GM21447 (cell line): ENCODE data around the gene SMIM45.

Experiments
- ATAC-seq: cut with Tn5 transposase; IDR thresholded peaks from one replicate; pipeline ENCODE4 v1.9.1; 2021; ENCODE audit not compliant: unreplicated experiment

SMIM45 gene

DNA sequence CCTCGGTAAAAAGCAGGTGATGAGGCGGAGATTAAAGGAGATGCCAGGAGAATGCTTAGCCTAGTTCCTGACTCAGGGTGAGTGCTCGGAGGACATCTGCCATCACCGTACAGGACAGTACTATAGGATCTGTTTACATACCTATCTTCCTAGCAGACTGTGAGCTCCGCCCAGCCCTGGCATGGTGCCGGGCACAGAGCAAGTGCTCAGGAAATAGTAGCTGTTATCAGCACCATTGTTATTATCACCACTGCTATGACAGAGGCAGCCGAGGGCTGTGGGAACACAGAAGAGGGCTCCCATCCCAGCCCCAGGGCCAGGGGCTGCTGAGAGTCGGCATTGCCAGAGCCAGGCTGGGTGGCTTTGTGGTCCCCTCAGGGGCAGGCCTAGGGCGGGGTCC is 16.7 kb downstream of the SMIM45 start:
- no peak for ATAC-seq

DNA sequence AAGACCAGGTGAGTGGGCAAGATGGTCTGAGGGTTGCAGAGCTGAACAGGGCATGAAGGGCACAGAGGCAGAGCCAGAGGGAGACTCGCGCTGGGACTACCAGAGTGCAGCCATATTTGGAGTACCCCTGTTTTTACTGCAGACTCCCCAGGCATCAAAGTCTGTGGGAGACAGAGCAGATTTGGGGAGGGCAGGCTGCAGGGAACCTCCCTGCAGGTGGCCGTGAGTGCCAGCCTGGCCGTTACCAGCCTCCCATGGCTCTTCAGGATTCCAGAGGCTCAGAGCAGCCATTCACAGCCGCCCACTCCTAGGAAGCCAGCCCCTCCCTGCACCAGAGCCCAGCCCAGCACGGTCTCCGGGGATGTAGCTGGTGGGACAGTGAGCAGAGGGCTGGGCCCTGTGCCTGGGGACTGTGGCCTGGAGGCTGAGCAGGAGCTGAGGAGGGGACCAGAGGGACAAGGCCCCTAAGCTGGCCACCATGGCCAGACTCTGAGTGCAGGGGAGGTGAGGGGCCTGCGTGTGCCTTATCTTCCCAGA is 17.2 kb downstream of the SMIM45 start, which contains the start of gene SEPTIN3:
SEPTIN3 (plus strand) TSS at position 334 of the 537 bp plus-strand sequence. CDS start 2,050 bp downstream, outside the sequence.
- no peak for ATAC-seq

DNA sequence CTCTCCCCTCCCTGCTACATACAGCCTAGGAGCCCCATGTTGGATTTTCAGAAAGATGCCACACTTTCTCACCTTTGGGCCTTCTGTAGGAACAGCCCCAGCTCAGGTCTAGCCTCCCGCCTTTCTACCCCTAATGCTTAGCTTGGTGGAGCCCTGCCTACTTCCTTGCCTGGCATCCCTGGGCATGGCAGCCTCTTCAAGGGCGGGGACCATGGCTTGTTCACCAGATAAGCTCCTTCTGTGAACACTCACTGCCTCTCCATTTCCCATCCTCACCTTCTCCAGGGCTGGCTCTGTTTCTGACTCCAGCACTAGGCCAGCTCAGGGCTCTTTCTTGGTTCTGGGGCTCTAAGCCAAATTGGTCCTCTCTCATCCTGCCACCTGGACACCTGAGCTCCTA is 18.7 kb downstream of the SMIM45 start:
- no peak for ATAC-seq

DNA sequence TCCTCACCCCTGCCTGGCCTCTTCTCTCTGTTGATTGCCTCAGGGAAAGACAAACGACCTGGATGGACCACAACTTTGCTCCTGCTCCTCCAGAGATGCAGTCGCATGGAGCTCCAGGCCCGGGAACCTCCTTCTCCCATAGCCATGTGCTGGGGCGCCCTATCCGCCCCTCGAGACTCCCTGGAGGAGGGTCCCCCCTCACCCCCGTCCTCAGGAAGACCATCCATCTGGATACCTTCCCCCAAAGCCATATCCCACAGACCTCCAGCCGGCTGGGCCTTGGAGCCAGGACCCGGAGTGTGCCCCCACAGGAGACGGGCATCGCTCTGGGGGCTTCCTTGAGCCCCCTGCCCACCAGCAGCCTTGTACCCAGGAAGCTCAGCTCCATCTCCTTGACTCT is 19.5 kb downstream of the SMIM45 start:
- ATAC-seq, result no peak

DNA sequence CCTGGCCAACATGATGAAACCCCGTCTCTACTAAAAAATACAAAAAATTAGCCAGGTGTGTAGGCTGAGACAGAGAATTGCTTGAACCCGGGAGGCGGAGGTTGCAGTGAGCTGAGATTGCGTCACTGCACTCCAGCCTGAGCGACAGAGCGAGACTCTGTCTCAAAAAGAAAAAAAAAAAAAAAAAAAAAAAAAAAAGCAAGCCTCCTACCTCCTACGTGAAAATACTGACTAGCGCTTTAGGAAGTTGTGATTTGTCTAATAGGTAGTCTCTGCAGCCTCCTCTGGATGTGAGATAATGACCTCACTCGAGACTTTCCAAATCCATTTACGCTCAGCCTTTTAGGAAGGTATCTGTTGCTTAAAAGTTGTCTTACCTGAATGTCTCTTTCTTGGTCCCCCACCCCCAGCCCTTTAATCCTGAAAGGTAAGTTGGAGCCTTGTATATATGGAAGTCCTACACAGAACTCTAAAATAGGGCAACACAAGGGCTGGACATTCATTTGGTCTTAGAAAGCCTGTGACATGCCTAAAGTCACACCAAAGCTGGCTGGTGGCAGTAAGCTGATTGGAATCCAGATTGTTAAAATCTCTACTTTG is 22.8 kb downstream of the SMIM45 start:
- no peak for ATAC-seq

DNA sequence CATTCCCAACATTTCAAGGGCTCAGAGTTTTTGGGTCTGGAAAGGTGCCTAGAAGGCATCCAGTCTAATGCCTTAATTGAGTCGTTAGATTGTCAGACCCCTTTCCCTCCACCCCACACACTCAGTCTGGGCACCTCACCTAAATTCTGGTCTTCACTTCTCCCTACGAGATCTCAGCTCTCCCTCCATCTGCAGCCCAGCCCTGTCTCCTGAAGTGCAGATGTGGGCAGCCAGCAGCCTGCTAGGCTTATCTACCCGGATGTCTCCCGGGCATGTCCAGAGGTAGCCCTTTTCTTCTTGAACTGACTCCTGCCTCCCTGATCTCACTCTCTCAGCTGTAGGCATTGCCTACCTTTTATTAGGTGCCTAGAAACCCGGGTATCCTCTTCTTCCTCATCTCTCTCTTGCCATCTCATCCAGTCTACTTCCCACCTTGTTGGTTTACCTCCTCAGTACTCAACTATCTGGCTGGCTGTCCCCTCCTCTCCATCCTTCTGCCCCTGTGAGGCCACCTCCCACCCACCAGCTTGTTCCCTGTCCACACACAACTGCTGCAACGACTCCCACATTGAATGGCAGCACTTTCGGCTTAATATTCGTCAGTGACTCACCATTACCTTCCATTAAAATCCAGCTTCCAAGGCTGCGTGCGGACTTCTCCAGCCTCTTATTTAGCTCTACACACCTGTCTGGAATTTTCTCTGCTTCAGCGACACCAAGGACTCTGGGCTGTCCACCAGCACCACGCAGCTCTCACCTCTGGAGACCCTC is 23.5 kb downstream of the SMIM45 start:
- no peak for ATAC-seq

DNA sequence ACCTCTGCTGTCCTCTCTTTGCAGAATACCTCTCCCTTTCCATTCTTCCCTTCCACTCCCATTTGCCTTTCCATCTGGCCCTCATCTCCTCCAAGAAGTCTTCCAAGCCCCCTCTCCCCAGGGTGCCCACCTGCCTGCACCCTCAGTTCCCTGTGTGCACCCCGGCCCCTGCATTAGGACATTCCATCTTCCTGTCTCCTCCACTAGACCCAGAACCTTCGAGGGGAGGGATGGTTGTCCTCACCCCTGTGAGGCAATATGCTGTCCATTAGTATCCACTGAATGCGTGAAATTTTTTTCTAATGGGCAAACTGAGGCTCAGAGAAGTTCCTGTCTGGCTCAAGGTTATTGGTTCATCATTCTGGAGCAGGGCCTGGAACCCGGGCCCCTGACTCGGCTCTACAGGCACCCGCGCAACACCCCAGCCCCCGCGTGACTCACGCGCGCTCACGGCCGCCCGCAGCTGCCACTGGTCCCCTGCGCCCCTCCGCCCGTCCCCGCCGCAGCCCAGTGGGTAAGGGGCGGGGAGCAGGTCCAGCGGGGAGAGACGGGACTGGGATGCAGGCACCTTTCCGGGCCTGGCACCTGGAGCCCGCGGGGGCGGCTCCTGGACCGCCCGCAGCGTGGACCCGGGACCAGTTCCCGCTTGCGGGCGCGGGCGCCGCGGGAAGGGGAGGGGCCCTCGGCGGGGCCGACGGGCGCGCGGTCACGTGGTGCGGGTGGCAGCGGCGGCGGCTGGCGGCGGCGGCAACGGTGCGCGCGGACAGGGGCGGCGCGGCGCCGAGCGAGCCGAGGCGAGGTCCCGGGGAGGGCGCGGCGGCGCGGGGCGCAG is 24.3 kb downstream of the SMIM45 start:
- ATAC-seq, result no peak

DNA sequence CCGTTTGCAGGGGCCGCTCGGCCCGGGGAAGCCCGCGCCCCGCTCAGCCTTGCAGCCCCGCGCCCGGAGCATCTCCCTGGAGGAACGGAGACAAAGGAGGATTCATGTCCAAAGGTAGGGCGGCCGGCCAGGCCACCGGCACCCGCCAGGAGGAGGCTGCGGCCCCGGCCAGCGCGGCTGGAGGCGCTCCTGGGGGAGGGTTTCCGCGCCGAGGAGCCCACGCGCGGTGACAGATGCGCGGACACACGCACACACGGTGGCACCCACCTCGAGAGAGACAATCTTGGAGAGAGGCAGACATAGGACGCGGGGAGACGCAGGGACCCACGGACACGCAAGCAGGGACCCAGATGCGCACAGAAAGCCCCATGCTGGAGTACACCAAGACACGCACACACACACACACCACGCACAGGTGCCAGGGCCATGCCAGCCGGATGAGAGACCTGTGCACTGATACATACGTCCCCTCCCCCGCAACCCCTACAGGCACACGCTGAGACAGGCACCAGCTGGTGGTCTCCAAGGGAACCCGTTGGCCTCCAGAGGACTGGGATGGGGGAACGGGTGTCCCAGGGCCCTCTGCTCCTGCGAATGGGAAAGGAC is 25.1 kb downstream of the SMIM45 start:
- no peak for ATAC-seq

DNA sequence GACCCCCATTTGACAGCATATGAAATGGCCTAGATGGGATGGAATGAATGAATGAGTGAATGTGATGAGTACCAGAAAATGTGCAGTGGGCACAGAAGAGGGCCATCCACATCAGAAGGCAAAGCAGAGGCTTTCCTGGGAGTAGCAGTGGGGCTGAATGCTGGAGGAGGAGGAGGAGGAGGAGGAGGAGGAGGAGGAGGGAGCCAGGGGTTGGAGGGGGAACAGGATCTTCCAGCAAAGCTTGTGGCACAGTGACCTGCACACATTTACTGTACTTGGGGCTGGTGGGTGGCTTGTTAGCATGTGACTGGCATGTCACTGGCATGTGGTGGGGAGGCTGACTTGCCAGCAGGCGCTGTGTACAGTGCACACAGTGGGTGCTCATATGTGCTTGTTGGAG is 26.8 kb downstream of the SMIM45 start:
- ATAC-seq, result no peak

DNA sequence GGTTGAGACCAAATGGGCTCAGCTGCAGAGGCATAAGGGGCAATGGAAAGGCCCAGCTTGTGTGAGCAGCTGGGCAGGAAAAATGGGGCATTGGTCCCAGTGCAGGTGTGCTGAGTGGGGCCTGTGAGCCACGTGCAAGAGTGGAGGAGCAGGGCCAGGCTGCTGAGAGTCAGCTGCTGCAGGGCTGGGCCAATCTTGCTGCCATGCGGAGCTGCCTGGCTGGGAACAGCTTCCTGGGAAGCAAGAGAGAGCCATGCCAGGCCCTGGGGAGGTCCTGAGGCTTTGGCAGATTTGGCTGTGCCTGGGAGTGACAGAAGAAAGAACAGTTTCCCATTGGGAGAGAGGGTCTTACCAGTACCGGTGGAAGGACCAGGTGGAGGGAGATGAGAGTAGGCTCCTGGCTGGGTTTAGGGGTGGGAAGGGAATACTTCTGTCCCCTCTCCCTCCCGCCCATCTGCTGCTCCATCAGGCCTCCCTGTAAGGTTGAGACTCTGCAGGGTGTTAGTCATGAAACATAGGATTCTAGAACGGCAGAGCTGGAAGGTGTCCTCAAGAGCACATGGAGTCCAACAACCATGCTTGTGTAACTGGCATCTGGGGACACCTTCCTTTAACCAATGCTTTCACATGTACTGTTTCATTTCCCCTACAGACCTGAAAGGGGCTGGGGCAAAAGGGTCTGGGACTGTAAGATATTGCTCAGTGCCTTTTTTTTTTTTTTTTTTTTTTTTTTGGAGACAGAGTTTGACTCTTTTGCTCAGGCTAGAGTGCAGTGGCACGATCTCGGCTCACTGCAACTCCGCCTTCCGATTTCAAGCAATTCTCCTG is 27.7 kb downstream of the SMIM45 start:
- ATAC-seq, result no peak

DNA sequence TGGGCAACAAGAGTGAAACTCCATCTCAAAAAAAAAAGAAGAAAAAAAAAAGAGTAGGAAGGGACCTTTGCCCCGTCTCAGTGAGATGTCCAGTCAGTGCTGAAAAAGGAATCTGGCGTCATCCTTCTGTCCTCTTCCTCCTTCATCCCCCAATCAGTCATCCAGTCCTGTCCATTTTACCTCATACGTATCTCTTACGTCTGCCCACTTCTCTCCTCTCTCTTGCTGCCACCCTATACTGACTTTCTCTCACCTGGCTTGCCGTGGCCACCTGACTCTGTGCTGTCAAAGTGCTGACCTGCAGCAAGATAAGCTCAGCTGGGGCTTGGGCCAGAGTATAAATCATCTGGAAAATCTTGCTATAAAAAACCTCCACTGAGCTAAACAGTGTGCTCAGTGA is 30.9 kb downstream of the SMIM45 start:
- ATAC-seq, result no peak

DNA sequence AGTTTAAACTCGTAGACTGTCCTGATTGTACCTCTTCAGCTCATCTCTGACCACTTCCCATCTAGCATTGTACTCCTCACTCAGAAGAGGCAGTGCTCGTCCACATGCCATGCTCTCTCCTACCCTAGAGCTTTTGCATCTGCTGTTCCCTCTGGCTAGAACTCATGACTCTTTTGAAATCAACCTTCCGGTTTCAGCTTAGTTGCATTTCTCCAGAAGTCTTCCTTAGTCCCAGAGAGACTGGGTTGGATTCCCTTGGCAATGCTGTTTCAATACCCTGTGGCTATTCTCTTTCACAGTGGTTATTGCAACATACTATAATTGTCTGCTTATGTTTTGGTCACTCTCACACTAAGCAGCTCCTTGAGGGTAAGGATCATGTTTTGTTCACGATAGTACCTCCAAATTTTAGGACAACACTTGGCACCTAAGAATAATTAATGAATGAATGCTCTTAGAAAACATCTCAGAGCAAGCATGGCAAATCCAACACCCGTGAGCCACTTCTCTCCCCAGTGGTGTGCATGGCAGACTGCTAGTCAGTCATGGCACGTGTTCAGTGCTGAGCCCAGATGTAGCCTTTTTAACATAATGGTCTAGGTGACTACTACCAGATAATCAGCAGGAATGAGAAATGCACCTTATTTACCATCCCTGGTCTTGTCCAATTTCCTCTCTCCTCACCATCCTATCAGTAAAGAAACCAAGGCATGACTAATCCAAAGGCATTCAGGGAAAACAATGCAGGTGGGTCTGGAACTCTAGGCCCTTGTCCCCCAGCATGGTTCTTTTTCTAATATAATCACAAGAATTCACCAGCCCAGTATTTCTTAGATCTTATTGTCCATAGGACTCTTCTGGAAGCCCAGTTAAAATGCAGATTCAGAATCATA is 31.8 kb downstream of the SMIM45 start:
- no peak for ATAC-seq

DNA sequence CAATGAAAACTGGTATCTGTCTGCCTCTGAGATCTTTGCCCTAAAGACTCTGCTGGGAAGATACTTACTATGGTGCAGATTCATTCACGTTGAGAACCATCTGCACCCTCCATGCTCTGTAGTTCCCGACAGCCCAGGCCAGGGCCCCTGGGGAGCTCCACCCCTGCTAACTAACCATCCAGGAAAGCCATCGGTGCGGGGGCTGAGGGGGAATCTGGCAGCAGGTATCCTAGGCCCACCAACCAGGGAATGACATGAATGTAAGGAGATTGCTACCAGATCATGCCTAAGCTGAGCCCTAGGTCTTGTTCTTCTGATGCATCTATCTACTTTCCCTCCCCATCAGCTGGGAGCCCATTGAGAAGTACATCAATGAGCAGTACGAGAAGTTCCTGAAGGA is 35.3 kb downstream of the SMIM45 start:
- no peak for ATAC-seq

DNA sequence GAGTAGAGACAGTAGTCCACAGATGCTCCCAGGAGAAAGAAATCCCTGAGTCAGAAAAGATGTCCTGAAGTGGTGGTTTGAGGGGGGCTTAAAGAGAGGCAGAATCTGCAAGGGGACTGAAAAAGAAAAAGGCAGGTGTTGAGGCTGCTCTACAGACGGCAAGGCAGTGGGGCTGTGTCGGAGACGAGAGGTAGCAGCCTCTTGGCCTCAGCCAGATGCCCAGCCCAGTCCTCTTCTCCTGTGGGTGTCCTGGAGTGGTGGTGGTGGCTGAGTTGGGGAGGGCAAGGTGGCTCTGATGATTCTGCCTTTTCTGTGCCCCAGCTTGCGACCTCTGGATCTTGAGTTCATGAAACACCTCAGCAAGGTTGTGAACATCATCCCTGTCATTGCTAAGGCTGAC is 37.3 kb downstream of the SMIM45 start:
- no peak for ATAC-seq

DNA sequence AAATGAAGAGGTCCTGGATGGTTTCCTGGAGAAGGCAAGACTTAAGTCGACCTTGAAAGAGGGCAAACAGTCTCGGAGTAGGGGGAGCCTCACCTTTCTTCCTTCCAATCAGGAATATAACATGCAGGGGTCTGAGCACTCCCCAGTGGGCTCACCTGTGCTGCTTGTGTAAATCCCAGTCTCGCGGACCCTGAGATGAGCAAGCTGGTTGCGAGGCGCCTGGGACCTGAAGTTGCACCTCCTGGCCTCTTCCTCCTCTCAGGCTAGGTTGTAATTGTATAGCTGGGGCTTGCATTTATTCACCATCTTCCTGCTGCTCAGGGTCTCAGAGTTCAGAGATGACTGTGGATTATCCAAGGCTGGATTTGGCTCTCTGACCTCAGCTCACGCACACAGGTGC is 39.2 kb downstream of the SMIM45 start:
- ATAC-seq, result no peak

DNA sequence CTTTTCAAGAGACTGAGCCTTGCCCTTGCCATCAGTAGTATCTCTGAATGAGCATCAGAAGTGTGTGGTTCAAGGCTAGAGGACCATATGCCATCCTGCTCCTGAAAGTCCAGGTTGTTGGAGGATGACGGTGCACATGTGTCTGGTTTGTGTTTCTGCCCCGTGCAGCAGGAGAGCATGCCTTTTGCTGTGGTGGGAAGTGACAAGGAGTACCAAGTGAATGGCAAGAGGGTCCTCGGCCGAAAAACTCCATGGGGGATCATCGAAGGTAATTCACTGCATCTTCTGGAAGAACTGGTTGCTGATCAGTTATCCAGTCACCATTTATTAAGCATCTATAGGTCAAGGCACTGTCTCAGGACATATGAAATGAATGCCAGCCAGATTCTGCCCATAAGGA is 40.5 kb downstream of the SMIM45 start:
- no peak for ATAC-seq

DNA sequence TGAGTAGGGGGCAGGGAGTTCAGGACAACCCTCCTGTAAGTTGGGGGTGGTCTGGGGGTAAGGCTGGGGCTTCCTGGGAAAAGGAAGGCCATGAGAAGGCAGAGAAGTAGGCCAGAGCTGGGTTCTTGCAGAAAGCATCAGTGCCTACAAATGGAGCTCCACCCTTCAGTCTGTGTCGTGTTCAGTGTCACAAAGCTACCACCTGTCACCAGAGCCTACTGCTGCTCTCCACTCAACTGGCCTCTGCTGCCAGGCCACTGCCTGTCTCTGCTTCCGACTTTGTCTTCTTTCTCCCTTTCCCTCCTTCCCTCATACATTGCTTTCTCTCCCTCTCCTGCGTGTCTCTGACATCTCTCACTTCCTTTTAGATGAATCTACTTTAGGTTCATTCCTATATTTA is 43.3 kb downstream of the SMIM45 start:
- no peak for ATAC-seq

DNA sequence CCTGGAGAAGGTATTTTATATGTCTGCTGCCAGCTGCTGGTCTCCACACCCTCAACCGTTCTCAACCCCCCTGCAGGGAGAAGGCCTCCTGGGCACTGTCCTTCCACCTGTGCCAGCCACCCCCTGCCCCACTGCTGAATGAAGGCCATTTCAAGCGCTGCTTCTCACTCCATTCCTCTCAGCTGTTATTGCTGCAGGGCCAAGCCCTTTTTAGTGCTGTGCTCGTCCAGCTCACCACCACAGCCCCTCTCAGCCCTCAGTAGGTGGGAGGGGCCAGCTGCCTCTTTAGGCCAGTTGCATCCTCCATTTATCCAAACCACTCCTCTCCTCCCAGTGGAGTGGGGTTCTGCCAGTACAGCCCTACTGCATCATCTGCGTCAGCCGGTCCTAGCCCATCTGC is 44.9 kb downstream of the SMIM45 start:
- no peak for ATAC-seq
